ENCODE results near the gene STK33.

- TF ChIP-seq CTCF (IDR thresholded peaks at IDR 0.05; ENCODE audit: poor library complexity, severe bottlenecking) (no peak), REST (IDR thresholded peaks at IDR 0.05; ENCODE audit: borderline replicate concordance) (no peak), EZH2 (IDR thresholded peaks at IDR 0.05; ENCODE audit: borderline replicate concordance, insufficient read depth, low read length, poor library complexity, severe bottlenecking) (no peak), POLR2AphosphoS5 (IDR thresholded peaks at IDR 0.05) (no peak), EP300 (conservative IDR thresholded peaks at IDR 0.05; ENCODE audit: poor library complexity, severe bottlenecking) (no peak), SMC3 (conservative IDR thresholded peaks at IDR 0.05; ENCODE audit: poor library complexity) (no peak), TAF1 (IDR thresholded peaks at IDR 0.05; ENCODE audit: low read depth) (no peak)
These were observed 220.3 kb downstream of the STK33 start for GRCh38 chr11:8373519-8374432.

All from neural cell (in vitro differentiated cells).